Breast epithelium (tissue), 4 donors: ENCODE results near the gene MYO18B. TPM values are rescaled to one million over a fixed set of nuclear protein-coding genes. Genes with fewer than 3 reads are reported as not detected.

Experiments used
- DNase-seq, 2 donors: peaks; one replicate each; pipeline ENCODE4 v3.0.0-alpha.2; 2019; ENCODE audit warnings: low spot score in 2 of 2
- H3K27ac ChIP-seq, 2 donors: fragments of 200-600 bp; sonication (generic) in 1 of 2; one replicate each; pipeline ENCODE4 v1.5.1; 2016 to 2019; ENCODE audit warnings: mild to moderate bottlenecking in 1 of 2
- H3K27me3 ChIP-seq, 2 donors: fragments of 200-600 bp; sonication (generic) in 1 of 2; one replicate each; pipeline versions ENCODE4 v1.5.1 to v1.6.0; 2017 to 2019; ENCODE audit warnings: control low read depth in 1 of 2, mild to moderate bottlenecking in 1 of 2
- H3K36me3 ChIP-seq: fragments of 200-600 bp; one replicate; pipeline ENCODE4 v1.5.1; 2019
- H3K4me1 ChIP-seq, 2 donors: fragments of 200-600 bp; sonication (generic); one replicate each; pipeline ENCODE4 v1.5.1; 2016 to 2019; ENCODE audit warnings: control low read depth in 1 of 2
- H3K4me3 ChIP-seq, 3 donors: fragments of 200-600 bp; sonication (generic); 1 replicate in 2 of 3; 2 replicates in 1 of 3; pipeline ENCODE4 v1.5.1; 2016 to 2019; ENCODE audit warnings: mild to moderate bottlenecking in 3 of 3, moderate library complexity in 2 of 3
- H3K9me3 ChIP-seq, 2 donors: fragments of 200-600 bp; sonication (generic) in 1 of 2; one replicate each; pipeline ENCODE4 v1.5.1; 2016 to 2019; ENCODE audit warnings: control low read depth in 1 of 2
- CTCF ChIP-seq, 3 donors: fragments of 450-650 bp; IDR thresholded peaks; one replicate each; pipeline ENCODE4 v1.5.1; 2016 to 2017; ENCODE audit warnings: antibody characterized with exemption in 3 of 3, mild to moderate bottlenecking in 3 of 3, moderate library complexity in 3 of 3
- POLR2A ChIP-seq: fragments of 450-650 bp; IDR thresholded peaks from one replicate; pipeline ENCODE4 v1.6.1; 2016; ENCODE audit warnings: antibody characterized with exemption, mild to moderate bottlenecking, moderate library complexity
- POLR2AphosphoS5 ChIP-seq, 3 donors: sonication (generic); formaldehyde crosslinking; IDR thresholded peaks; one replicate each; pipeline ENCODE4 v1.6.1; 2017; ENCODE audit warnings: antibody characterized with exemption in 3 of 3
- intact Hi-C: fragments of 100-400 bp; cut with DNase I; formaldehyde crosslinking; loops from one replicate; pipeline ENCODE4 v1.15.1; 2023; ENCODE audit warnings: low total_unique reads
- total RNA-seq, 3 donors: library from RNA; depleted of rRNA; stranded (reverse); fragments of >200 nt; gene quantifications; one replicate each; pipeline ENCODE4 v1.1.0, GENCODE V29; 2016

The MYO18B gene
- total RNA-seq, 3 donors from 2014 or later: under 0.01 to 0.16 (median 0.15) TPM

DNA sequence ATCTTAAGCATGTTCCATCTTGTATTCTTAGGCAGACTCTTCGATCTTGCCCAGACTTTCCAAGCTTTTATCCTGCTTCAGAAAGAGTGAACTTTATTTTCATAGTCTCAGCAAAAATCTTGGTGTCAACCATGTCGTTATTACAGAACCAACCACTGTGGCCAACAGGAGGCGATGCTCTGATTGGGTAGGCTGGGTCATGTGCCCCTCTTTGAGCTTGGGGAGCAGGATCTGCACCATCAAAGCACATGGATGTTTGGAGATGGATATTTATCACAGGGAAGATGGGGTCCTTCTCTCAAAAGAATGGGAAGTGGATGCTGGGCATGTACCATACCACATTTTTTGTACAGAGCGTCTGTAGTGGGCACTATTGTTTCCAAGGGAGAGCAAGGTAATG, 197.4 kb downstream of the MYO18B start:
- Histone ChIP-seq H3K27me3 (peaks cover 0 to 15% of the 10 kb centered on the region in 2 donors), H3K4me1 (no peaks in the 10 kb centered on the region), H3K27ac (no peak overlapping the region), H3K9me3 (no peaks in the 10 kb centered on the region), H3K36me3 (no peaks in the 10 kb centered on the region), H3K4me3 (no peak overlapping the region)
- intact Hi-C loops: no loop called here
- no peak for DNase-seq
- TF ChIP-seq POLR2A (no peak), POLR2AphosphoS5 (IDR thresholded peaks at IDR 0.05) (no peak), CTCF (IDR thresholded peaks at IDR 0.05) (no peak)

DNA sequence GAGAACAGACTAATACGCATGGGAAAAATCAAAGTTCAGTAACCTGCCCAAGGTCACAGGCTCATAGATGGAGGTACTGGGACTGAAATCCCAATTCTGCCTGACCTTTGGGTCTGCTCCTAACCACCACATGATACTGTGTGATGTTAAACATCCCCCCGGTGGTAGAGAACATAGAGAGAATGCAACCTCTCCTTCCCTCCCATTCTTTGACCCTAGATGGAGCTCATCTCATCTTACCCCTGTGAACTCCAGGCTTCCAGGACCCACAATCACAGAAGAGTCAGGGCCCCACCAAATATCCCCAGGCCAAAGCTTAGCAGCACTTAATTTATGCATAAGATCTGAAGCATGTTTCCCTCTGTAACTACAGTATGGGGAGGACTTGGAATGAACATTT, 198.5 kb downstream of the MYO18B start:
- intact Hi-C loops: no loop called here
- no peaks in the 10 kb centered on the region for H3K4me1 ChIP-seq
- H3K4me3 ChIP-seq: no peak overlapping the region
- H3K27ac ChIP-seq: no peak overlapping the region
- H3K36me3 ChIP-seq: no peaks in the 10 kb centered on the region
- DNase-seq: no peak
- H3K27me3 ChIP-seq: peaks cover 0 to 15% of the 10 kb centered on the region in 2 donors
- H3K9me3 ChIP-seq: no peaks in the 10 kb centered on the region
- no peak for TF ChIP-seq POLR2AphosphoS5 (IDR thresholded peaks at IDR 0.05)
- no peak for TF ChIP-seq CTCF (IDR thresholded peaks at IDR 0.05)
- no peak for TF ChIP-seq POLR2A

- H3K27me3 ChIP-seq: peaks cover 0 to 13% of the 10 kb centered on the region in 2 donors
Measured at GRCh38 chr22:25941365-25941960, 199.5 kb downstream of the MYO18B start.

GRCh38 chr22:25942115-25942855, 200.3 kb downstream of the MYO18B start:
- DNase-seq: no peak
- Histone ChIP-seq H3K27me3 (peaks cover 0 to 11% of the 10 kb centered on the region in 2 donors), H3K4me1 (no peaks in the 10 kb centered on the region), H3K36me3 (no peaks in the 10 kb centered on the region), H3K4me3 (no peak overlapping the region), H3K27ac (no peak overlapping the region), H3K9me3 (no peaks in the 10 kb centered on the region)
- TF ChIP-seq POLR2AphosphoS5 (IDR thresholded peaks at IDR 0.05): no peak
- no peak for TF ChIP-seq CTCF (IDR thresholded peaks at IDR 0.05)
- TF ChIP-seq POLR2A: no peak
- intact Hi-C loops: no loop called here

More at GRCh38 chr22:25941365-25941960, 199.5 kb downstream of the MYO18B start:
- no peaks in the 10 kb centered on the region for H3K4me1 ChIP-seq
- H3K27ac ChIP-seq: no peak overlapping the region
- no peak for DNase-seq
- no peaks in the 10 kb centered on the region for H3K36me3 ChIP-seq
- H3K4me3 ChIP-seq: no peak overlapping the region
- intact Hi-C loops: no loop called here
- TF ChIP-seq POLR2AphosphoS5 (IDR thresholded peaks at IDR 0.05): no peak
- no peak for TF ChIP-seq CTCF (IDR thresholded peaks at IDR 0.05)
- no peak for TF ChIP-seq POLR2A
- no peaks in the 10 kb centered on the region for H3K9me3 ChIP-seq

GRCh38 chr22:25942856-25943411, 200.9 kb downstream of the MYO18B start:
- TF ChIP-seq POLR2AphosphoS5 (IDR thresholded peaks at IDR 0.05) (no peak), POLR2A (no peak), CTCF (IDR thresholded peaks at IDR 0.05) (no peak)
- Histone ChIP-seq H3K4me3 (no peak overlapping the region), H3K36me3 (no peaks in the 10 kb centered on the region), H3K27me3 (peaks cover 0 to 11% of the 10 kb centered on the region in 2 donors), H3K27ac (no peak overlapping the region), H3K4me1 (no peaks in the 10 kb centered on the region), H3K9me3 (no peaks in the 10 kb centered on the region)
- DNase-seq: peak in 1 of 2 donors; percentile 55
- intact Hi-C loops: no loop called here
